DOHH2 (cell line): ENCODE measurements around the gene HMGN2.

Experiments used
- H3F3A ChIP-seq: fragments of 200-600 bp; sonication (generic), shearing (Covaris generic); 2 replicates; pipeline ENCODE4 v1.6.0; 2016; ENCODE audit warnings: antibody characterized with exemption, mild to moderate bottlenecking; ENCODE audit not compliant: control insufficient read depth, insufficient read depth
- H3K27ac ChIP-seq: fragments of 200-600 bp; sonication (generic); 2 replicates; pipeline ENCODE4 v1.5.1; 2014; ENCODE audit warnings: low read depth, mild to moderate bottlenecking, low read length, moderate library complexity
- H3K27me3 ChIP-seq: fragments of 200-600 bp; sonication (generic); 2 replicates; pipeline ENCODE4 v1.6.1; 2014; ENCODE audit warnings: mild to moderate bottlenecking, low read length, mixed read lengths; ENCODE audit not compliant: control insufficient read depth
- H3K36me3 ChIP-seq: fragments of 200-600 bp; sonication (generic); 2 replicates; pipeline ENCODE4 v1.6.1; 2014; ENCODE audit warnings: mild to moderate bottlenecking, low read length, moderate library complexity, mixed read lengths; ENCODE audit not compliant: control insufficient read depth
- H3K4me1 ChIP-seq: fragments of 200-600 bp; sonication (generic); 2 replicates; pipeline ENCODE4 v1.6.1; 2014; ENCODE audit warnings: mild to moderate bottlenecking, low read length, mixed read lengths; ENCODE audit not compliant: control insufficient read depth
- H3K4me2 ChIP-seq: fragments of 200-600 bp; sonication (generic); 2 replicates; pipeline ENCODE4 v1.6.0; 2014; ENCODE audit warnings: mild to moderate bottlenecking, low read length, moderate library complexity
- H3K4me3 ChIP-seq: fragments of 200-600 bp; sonication (generic); 2 replicates; pipeline ENCODE4 v1.5.1; 2014; ENCODE audit warnings: mild to moderate bottlenecking, low read length, mixed read lengths
- H3K79me2 ChIP-seq: fragments of 200-600 bp; sonication (generic); 2 replicates; pipeline ENCODE4 v1.6.1; 2014; ENCODE audit warnings: mild to moderate bottlenecking, low read length, mixed read lengths; ENCODE audit not compliant: control insufficient read depth
- H3K9me2 ChIP-seq: fragments of 200-600 bp; sonication (generic); replicated peaks from 2 replicates; pipeline ENCODE4 v1.6.1; 2014; ENCODE audit warnings: mild to moderate bottlenecking, low read length, mixed read lengths; ENCODE audit not compliant: control insufficient read depth
- H3K9me3 ChIP-seq: fragments of 200-600 bp; sonication (generic); 2 replicates; pipeline ENCODE4 v1.6.1; 2014; ENCODE audit warnings: antibody characterized with exemption, low read length, mixed read lengths; ENCODE audit not compliant: control insufficient read depth, insufficient read depth
- H4K20me1 ChIP-seq: fragments of 200-600 bp; sonication (generic); 2 replicates; pipeline ENCODE4 v1.6.0; 2014; ENCODE audit warnings: low read depth, mild to moderate bottlenecking, antibody characterized with exemption, low read length, moderate library complexity; ENCODE audit not compliant: control insufficient read depth, insufficient read depth
- CTCF ChIP-seq: fragments of 200-600 bp; sonication (generic); IDR thresholded peaks from one replicate; pipeline ENCODE4 v1.5.1; 2014; ENCODE audit warnings: antibody characterized with exemption, mild to moderate bottlenecking, low read depth, low read length; ENCODE audit not compliant: poor library complexity, severe bottlenecking
- EZH2phosphoT487 ChIP-seq: fragments of 200-600 bp; sonication (generic); IDR thresholded peaks from 2 replicates; pipeline ENCODE4 v1.6.1; 2017; ENCODE audit warnings: borderline replicate concordance, mild to moderate bottlenecking, antibody characterized with exemption, low read length, moderate library complexity, mixed read lengths

The HMGN2 gene

GRCh38 chr1:26472320-26472900, at the start of gene HMGN2:
Gene HMGN2, plus strand, starts transcription at chr1:26472440. Its CDS starts 173 bp downstream, at chr1:26472613.
- no peaks in the 10 kb centered on the region for H3K9me3 ChIP-seq
- H3F3A ChIP-seq: peaks cover 49% of the 10 kb centered on the region
- H3K27me3 ChIP-seq: no peaks in the 10 kb centered on the region
- peaks cover 25% of the 10 kb centered on the region for H4K20me1 ChIP-seq
- H3K4me1 ChIP-seq: peaks cover 53% of the 10 kb centered on the region
- peaks cover 30% of the 10 kb centered on the region for H3K79me2 ChIP-seq
- H3K4me3 ChIP-seq: peak within 1 kb of the TSS; percentile 96
- peak within 1 kb of the TSS; percentile 99 for H3K4me2 ChIP-seq
- H3K9me2 ChIP-seq: no peaks in the 10 kb centered on the region
- peaks cover 71% of the 10 kb centered on the region for H3K36me3 ChIP-seq
- TF ChIP-seq EZH2phosphoT487 (no peak), CTCF (no peak)
- peak within 1 kb of the TSS; percentile 94 for H3K27ac ChIP-seq

GRCh38 chr1:26429721-26430120, 42.5 kb upstream of the HMGN2 start:
- H3K36me3 ChIP-seq: peaks cover 8% of the 10 kb centered on the region
- H3K4me2 ChIP-seq: no peak overlapping the region
- no peaks in the 10 kb centered on the region for H3K9me3 ChIP-seq
- TF ChIP-seq EZH2phosphoT487 (no peak), CTCF (no peak)
- H3K4me1 ChIP-seq: peaks cover 26% of the 10 kb centered on the region
- H4K20me1 ChIP-seq: no peaks in the 10 kb centered on the region
- H3K79me2 ChIP-seq: peaks cover 28% of the 10 kb centered on the region
- H3K27ac ChIP-seq: no peak overlapping the region
- no peaks in the 10 kb centered on the region for H3K27me3 ChIP-seq
- H3F3A ChIP-seq: peaks cover 5% of the 10 kb centered on the region; the same call in 1 of the 2 replicates
- no peak overlapping the region for H3K4me3 ChIP-seq
- no peaks in the 10 kb centered on the region for H3K9me2 ChIP-seq

GRCh38 chr1:26431979-26432695, 40.1 kb upstream of the HMGN2 start, which contains the start of gene DHDDS:
Gene DHDDS, plus strand, starts transcription at chr1:26432321. Its CDS starts 625 bp downstream, at chr1:26432946.
- Histone ChIP-seq H3F3A (peaks cover 5% of the 10 kb centered on the region; the same call in 1 of the 2 replicates), H3K4me3 (peak within 1 kb of the TSS; percentile 100), H3K79me2 (peaks cover 28% of the 10 kb centered on the region), H3K4me1 (peaks cover 26% of the 10 kb centered on the region), H3K9me2 (no peaks in the 10 kb centered on the region), H3K9me3 (no peaks in the 10 kb centered on the region), H3K36me3 (peaks cover 14% of the 10 kb centered on the region), H4K20me1 (no peaks in the 10 kb centered on the region), H3K4me2 (peak within 1 kb of the TSS; percentile 93), H3K27me3 (no peaks in the 10 kb centered on the region), H3K27ac (peak within 1 kb of the TSS; percentile 53)
- no peak for TF ChIP-seq EZH2phosphoT487
- no peak for TF ChIP-seq CTCF
